ENCODE data around the gene FOXS1. TPM values are rescaled to one million over a fixed set of nuclear protein-coding genes. Genes with fewer than 3 reads are reported as not detected.

Gene FOXS1
- total and polyA plus RNA-seq, 2 experiments from 2014 or later: 0.87 to 1.1 TPM

GRCh38 chr20:31823360-31824124 is 21.9 kb downstream of the FOXS1 start:
- Histone ChIP-seq H3K9me3 (ENCODE audit: low read depth) (no peaks in the 10 kb centered on the region), H3K9me2 (replicated peaks; ENCODE audit: insufficient read depth) (no peaks in the 10 kb centered on the region), H3K79me2 (no peaks in the 10 kb centered on the region), H3K27me3 (no peaks in the 10 kb centered on the region), H3K36me3 (replicated peaks; ENCODE audit: insufficient read depth, low read depth) (no peaks in the 10 kb centered on the region), H3K4me1 (ENCODE audit: insufficient read depth) (no peaks in the 10 kb centered on the region), H3K4me2 (no peak overlapping the region), H3K4me3 (no peak overlapping the region), H4K20me1 (ENCODE audit: insufficient read depth, poor library complexity, severe bottlenecking) (no peaks in the 10 kb centered on the region), H3K27ac (no peak overlapping the region), H2AFZ (no peak overlapping the region)
- no peak for TF ChIP-seq EZH2phosphoT487 (IDR thresholded peaks at IDR 0.05; ENCODE audit: low read depth, severe bottlenecking, unreplicated experiment)
- TF ChIP-seq EZH2 (IDR thresholded peaks at IDR 0.05; ENCODE audit: borderline replicate concordance): no peak
- TF ChIP-seq CTCF (IDR thresholded peaks at IDR 0.05; ENCODE audit: poor library complexity): no peak
- DNase-seq (ENCODE audit: low spot score): no peak
- WGBS (ENCODE audit: low lambda C conversion rate, missing lambda C conversion rate): 77% methylated on average over 14 of the region's 14 CpGs

- Histone ChIP-seq H3K79me2 (no peaks in the 10 kb centered on the region), H3K9me3 (ENCODE audit: low read depth) (no peaks in the 10 kb centered on the region), H3K4me2 (peak overlapping the region; percentile 64), H3K4me3 (no peak overlapping the region), H3K9me2 (replicated peaks; ENCODE audit: insufficient read depth) (no peaks in the 10 kb centered on the region), H3K36me3 (replicated peaks; ENCODE audit: insufficient read depth, low read depth) (no peaks in the 10 kb centered on the region), H2AFZ (no peak overlapping the region), H4K20me1 (ENCODE audit: insufficient read depth, poor library complexity, severe bottlenecking) (no peaks in the 10 kb centered on the region), H3K27ac (no peak overlapping the region), H3K4me1 (ENCODE audit: insufficient read depth) (no peaks in the 10 kb centered on the region), H3K27me3 (no peaks in the 10 kb centered on the region)
- TF ChIP-seq EZH2phosphoT487 (IDR thresholded peaks at IDR 0.05; ENCODE audit: low read depth, severe bottlenecking, unreplicated experiment) (no peak), CTCF (IDR thresholded peaks at IDR 0.05; ENCODE audit: poor library complexity) (peak; percentile 99)
- 16% methylated on average over 29 of the region's 29 CpGs for WGBS (ENCODE audit: low lambda C conversion rate, missing lambda C conversion rate)
- peak; percentile 87 for DNase-seq (ENCODE audit: low spot score)
Measured at GRCh38 chr20:31822421-31823330, 22.7 kb downstream of the FOXS1 start.

- Histone ChIP-seq H3K4me1 (ENCODE audit: insufficient read depth) (no peaks in the 10 kb centered on the region), H3K27ac (no peak overlapping the region), H3K36me3 (replicated peaks; ENCODE audit: insufficient read depth, low read depth) (no peaks in the 10 kb centered on the region), H4K20me1 (ENCODE audit: insufficient read depth, poor library complexity, severe bottlenecking) (no peaks in the 10 kb centered on the region), H3K9me2 (replicated peaks; ENCODE audit: insufficient read depth) (no peaks in the 10 kb centered on the region), H2AFZ (no peak overlapping the region), H3K4me3 (no peak overlapping the region), H3K4me2 (no peak overlapping the region), H3K9me3 (ENCODE audit: low read depth) (no peaks in the 10 kb centered on the region), H3K27me3 (no peaks in the 10 kb centered on the region), H3K79me2 (no peaks in the 10 kb centered on the region)
- DNase-seq (ENCODE audit: low spot score): no peak
- TF ChIP-seq CTCF (IDR thresholded peaks at IDR 0.05; ENCODE audit: poor library complexity) (no peak), EZH2phosphoT487 (IDR thresholded peaks at IDR 0.05; ENCODE audit: low read depth, severe bottlenecking, unreplicated experiment) (no peak), EZH2 (IDR thresholded peaks at IDR 0.05; ENCODE audit: borderline replicate concordance) (no peak)
- WGBS (ENCODE audit: low lambda C conversion rate, missing lambda C conversion rate): 72% methylated on average over 5 of the region's 5 CpGs
Measured at GRCh38 chr20:31821427-31821826, 24.0 kb downstream of the FOXS1 start.
